NT2/D1 (cell line): ENCODE data around the gene SMYD2.

ENCODE experiments used
- SUZ12 ChIP-seq: IDR thresholded peaks from 2 replicates; pipeline ENCODE4 v1.6.1; 2011; ENCODE audit not compliant: insufficient read length, insufficient read depth; ENCODE audit errors: extremely low read depth
- YY1 ChIP-seq: IDR thresholded peaks from 2 replicates; pipeline ENCODE4 v1.6.1; 2011; ENCODE audit not compliant: insufficient read length, insufficient read depth
- ZNF274 ChIP-seq: IDR thresholded peaks from 2 replicates; pipeline ENCODE4 v1.6.1; 2011; ENCODE audit warnings: mild to moderate bottlenecking, low read depth, low read length

- TF ChIP-seq SUZ12 (no peak), YY1 (no peak), ZNF274 (no peak)
Measured at GRCh38 chr1:214317300-214317699, 36.3 kb downstream of the SMYD2 start.
